HCT116 (cell line): ENCODE results near the gene LSM12. TPM values are rescaled to one million over a fixed set of nuclear protein-coding genes. Genes with fewer than 3 reads are reported as not detected.

Experiments
- ATAC-seq: fragments of 200-7000 bp; cut with Tn5 transposase; 2 replicates; pipeline ENCODE4 v1.9.1; 2020; ENCODE audit warnings: mild to moderate bottlenecking, moderate library complexity
- BruUV-seq: library from RNA; stranded (reverse); fragments of 400-500 nt; replicated peaks from 2 replicates; lab custom pipeline; 2021; lab: Mats Ljungman, UMichigan
- CTCF ChIA-PET: fragments of 300-600 bp; sonication (Branson Sonifier 250); formaldehyde crosslinking; loops from one replicate; lab custom pipeline; 2021; ENCODE audit warnings: antibody characterized with exemption; lab: Charles Lee
- POLR2A ChIA-PET: fragments of 300-600, 350-600 bp; sonication (Branson Sonifier 250); formaldehyde crosslinking; loops from one replicate; lab custom pipeline; 2021; ENCODE audit warnings: antibody characterized with exemption; lab: Charles Lee
- RAD21 ChIA-PET, 2 experiments: fragments of 300-600 bp; sonication (Branson Sonifier 250); formaldehyde crosslinking; loops; one replicate each; lab custom pipeline; 2023; ENCODE audit warnings: low total read pairs in 2 of 2; ENCODE audit not compliant: uncharacterized antibody in 2 of 2, unreplicated experiment in 2 of 2, low non-redundant PET in 1 of 2; lab: Charles Lee
- DNase-seq: peaks from one replicate; pipeline ENCODE4 v3.0.0-alpha.2; 2010; ENCODE audit warnings: low read depth, low spot score
- H2AFZ ChIP-seq: fragments of 200-600 bp; shearing (Covaris generic), sonication (generic); 2 replicates; pipeline ENCODE4 v1.6.1; 2017; ENCODE audit warnings: low read depth, mixed run types, mixed read lengths, antibody characterized with exemption, low read length; ENCODE audit not compliant: poor library complexity, severe bottlenecking
- H3K27ac ChIP-seq: 2 replicates; pipeline ENCODE4 v1.5.1; 2012; ENCODE audit warnings: low read depth, low read length
- H3K27me3 ChIP-seq: fragments of 200-600 bp; sonication (generic); 2 replicates; pipeline ENCODE4 v1.6.1; 2016; ENCODE audit warnings: mixed run types, low read length, mixed read lengths; ENCODE audit not compliant: insufficient read depth
- H3K36me3 ChIP-seq, 2 experiments: fragments of 200-500 bp in 1 of 2; fragments of 200-600 bp in 1 of 2; sonication (Bioruptor generic) in 1 of 2; sonication (generic) in 1 of 2; 2 replicates each; pipeline versions ENCODE4 v1.5.1 to v1.6.1; 2014 to 2016; ENCODE audit warnings: low read length in 2 of 2, inconsistent platforms in 1 of 2, mixed read lengths in 1 of 2, mixed run types in 1 of 2; ENCODE audit not compliant: insufficient read depth in 2 of 2, control insufficient read depth in 1 of 2
- H3K4me1 ChIP-seq, 2 experiments: fragments of 200-600 bp in 1 of 2; sonication (generic) in 1 of 2; 2 replicates each; pipeline versions ENCODE4 v1.5.1 to v1.6.1; 2012 to 2017; ENCODE audit warnings: low read length in 2 of 2, inconsistent platforms in 1 of 2, mild to moderate bottlenecking in 1 of 2, mixed read lengths in 1 of 2, mixed run types in 1 of 2, moderate library complexity in 1 of 2; ENCODE audit not compliant: insufficient read depth in 2 of 2, control insufficient read depth in 1 of 2
- H3K4me2 ChIP-seq: fragments of 200-600 bp; sonication (generic); 2 replicates; pipeline ENCODE4 v1.6.1; 2017; ENCODE audit warnings: mixed run types, low read length, mixed read lengths
- H3K4me3 ChIP-seq, 2 experiments: fragments of 200-600 bp in 1 of 2; sonication (generic) in 1 of 2; replicated peaks in 1 of 2; 2 replicates each; pipeline ENCODE4 v1.5.1; 2011 to 2016; ENCODE audit warnings: low read length in 2 of 2, control low read depth in 1 of 2, low read depth in 1 of 2, mild to moderate bottlenecking in 1 of 2, mixed read lengths in 1 of 2, mixed run types in 1 of 2
- H3K79me2 ChIP-seq: fragments of 200-600 bp; sonication (generic); 2 replicates; pipeline ENCODE4 v1.6.1; 2017; ENCODE audit warnings: mild to moderate bottlenecking, mixed run types, low read length, moderate library complexity, mixed read lengths; ENCODE audit not compliant: insufficient read depth
- H3K9ac ChIP-seq: fragments of 200-600 bp; sonication (generic); 2 replicates; pipeline ENCODE4 v1.6.1; 2016; ENCODE audit warnings: low read length, mixed read lengths
- H3K9me2 ChIP-seq: fragments of 200-600 bp; sonication (generic), shearing (Covaris generic); 2 replicates; pipeline ENCODE4 v1.6.1; 2017; ENCODE audit warnings: mixed run types, mild to moderate bottlenecking, moderate library complexity; ENCODE audit not compliant: insufficient read depth
- H3K9me3 ChIP-seq, 2 experiments: fragments of 200-500 bp in 1 of 2; fragments of 200-600 bp in 1 of 2; sonication (Bioruptor generic) in 1 of 2; sonication (generic) in 1 of 2; 2 replicates each; pipeline ENCODE4 v1.6.1; 2014 to 2017; ENCODE audit warnings: low read length in 2 of 2, mixed read lengths in 2 of 2, inconsistent platforms in 1 of 2, low read depth in 1 of 2, mild to moderate bottlenecking in 1 of 2, mixed run types in 1 of 2, moderate library complexity in 1 of 2; ENCODE audit not compliant: control insufficient read depth in 1 of 2, insufficient read depth in 1 of 2
- H4K20me1 ChIP-seq: fragments of 200-600 bp; sonication (generic), shearing (Covaris generic); 2 replicates; pipeline ENCODE4 v1.6.1; 2017; ENCODE audit warnings: mixed run types, mild to moderate bottlenecking, moderate library complexity; ENCODE audit not compliant: insufficient read depth
- ATF3 ChIP-seq: IDR thresholded peaks from 2 replicates; pipeline ENCODE4 v1.6.1; 2012
- CEBPB ChIP-seq: IDR thresholded peaks from 2 replicates; pipeline ENCODE4 v1.6.1; 2012; ENCODE audit warnings: low read depth
- EZH2phosphoT487 ChIP-seq: fragments of 200-600 bp; IDR thresholded peaks from 2 replicates; pipeline ENCODE4 v1.6.1; 2018; ENCODE audit warnings: antibody characterized with exemption, borderline replicate concordance
- FOSL1 ChIP-seq: IDR thresholded peaks from 2 replicates; pipeline ENCODE4 v1.6.1; 2012; ENCODE audit warnings: low read depth
- JUND ChIP-seq: IDR thresholded peaks from 2 replicates; pipeline ENCODE4 v1.6.1; 2012
- MAX ChIP-seq: IDR thresholded peaks from 2 replicates; pipeline ENCODE4 v1.6.1; 2012
- POLR2AphosphoS5 ChIP-seq: IDR thresholded peaks from 2 replicates; pipeline ENCODE4 v1.6.1; 2011; ENCODE audit warnings: mild to moderate bottlenecking, low read depth, low read length, moderate library complexity
- REST ChIP-seq: IDR thresholded peaks from 2 replicates; pipeline ENCODE4 v1.6.1; 2012; ENCODE audit warnings: low read depth
- SIN3A ChIP-seq: IDR thresholded peaks from 2 replicates; pipeline ENCODE4 v1.6.1; 2012; ENCODE audit warnings: low read depth
- SP1 ChIP-seq: IDR thresholded peaks from 2 replicates; pipeline ENCODE4 v1.6.1; 2012; ENCODE audit warnings: low read depth
- TCF7L2 ChIP-seq: IDR thresholded peaks from 2 replicates; pipeline ENCODE4 v1.7.0; 2011; ENCODE audit warnings: borderline replicate concordance, inconsistent platforms; ENCODE audit not compliant: insufficient read depth, insufficient read length; ENCODE audit errors: extremely low read depth
- ZNF274 ChIP-seq: fragments of 200-500 bp; sonication (Bioruptor generic); IDR thresholded peaks from 2 replicates; pipeline ENCODE4 v1.6.1; 2014; ENCODE audit warnings: mild to moderate bottlenecking, low read depth, low read length, inconsistent platforms
- intact Hi-C: fragments of 100-400 bp; cut with micrococcal nuclease; formaldehyde crosslinking; loops from 2 replicates; pipeline ENCODE4 v1.10.0; 2022
- total RNA-seq: library from RNA; stranded (reverse); gene quantifications from one replicate; pipeline ENCODE4 v1.2.1, GENCODE V29; 2021; ENCODE audit not compliant: unreplicated experiment
- TF ChIP-seq, protein P1 (sequence below): IDR thresholded peaks from 2 replicates; pipeline ENCODE4 v1.6.1; 2011; ENCODE audit warnings: mild to moderate bottlenecking, low read length, moderate library complexity; ENCODE audit not compliant: insufficient replicate concordance; ENCODE audit errors: extremely low read depth

LSM12 gene
- total RNA-seq, 1 experiment from 2014 or later, result 99.6 TPM

DNA sequence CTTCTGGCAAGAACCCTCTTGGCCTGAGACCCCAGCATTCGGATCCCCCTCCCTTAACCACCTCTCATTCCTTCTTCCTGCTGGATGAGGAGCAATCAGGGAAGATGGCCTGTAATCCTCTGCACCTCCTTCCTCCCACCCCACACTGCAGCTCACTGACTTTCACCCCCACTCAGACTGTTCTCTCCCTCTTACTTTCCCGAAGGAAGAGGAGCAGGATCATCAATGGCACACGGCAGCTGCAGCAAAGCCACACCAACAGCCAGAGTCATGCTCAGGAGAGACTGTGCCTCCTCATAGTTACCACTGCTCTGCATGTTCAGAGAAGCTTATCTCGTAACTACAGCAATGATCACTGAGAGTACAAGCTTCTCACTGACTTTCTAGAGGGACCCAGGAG lies 41.6 kb downstream of the LSM12 start:
- Histone ChIP-seq H4K20me1 (no peaks in the 10 kb centered on the region), H3K79me2 (no peaks in the 10 kb centered on the region), H3K4me1 (no peaks in the 10 kb centered on the region), H3K27ac (no peak overlapping the region), H3K27me3 (no peaks in the 10 kb centered on the region), H2AFZ (no peak overlapping the region), H3K4me3 (no peak overlapping the region), H3K4me2 (no peak overlapping the region), H3K9me3 (no peaks in the 10 kb centered on the region), H3K9ac (no peak overlapping the region), H3K9me2 (no peaks in the 10 kb centered on the region), H3K36me3 (0 out of 4 replicates have a peak, but pooled peaks cover 0 to 6% of the 10 kb centered on the region in 2 experiments)
- ChIA-PET RAD21 (no interaction called here), CTCF (no interaction called here), POLR2A (no interaction called here)
- ATAC-seq, result no peak
- no TSS peak for BruUV-seq
- no peak for TF ChIP-seq TCF7L2
- TF ChIP-seq MAX, result no peak
- TF ChIP-seq SP1, result no peak
- TF ChIP-seq POLR2AphosphoS5, result no peak
- TF ChIP-seq JUND, result no peak
- no peak for DNase-seq
- intact Hi-C loops, result no loop called here

- no peak overlapping the region for H2AFZ ChIP-seq
- H4K20me1 ChIP-seq, result no peaks in the 10 kb centered on the region
- TF ChIP-seq SP1, result no peak
- no peak for TF ChIP-seq ZNF274
- TF ChIP-seq EZH2phosphoT487, result no peak
- no peak for TF ChIP-seq CEBPB
- TF ChIP-seq REST, result no peak
- no peak for TF ChIP-seq TCF7L2
- TF ChIP-seq ATF3, result no peak
- no peak for TF ChIP-seq FOSL1
- no peak for TF ChIP-seq SIN3A
- TF ChIP-seq, protein P1, sequence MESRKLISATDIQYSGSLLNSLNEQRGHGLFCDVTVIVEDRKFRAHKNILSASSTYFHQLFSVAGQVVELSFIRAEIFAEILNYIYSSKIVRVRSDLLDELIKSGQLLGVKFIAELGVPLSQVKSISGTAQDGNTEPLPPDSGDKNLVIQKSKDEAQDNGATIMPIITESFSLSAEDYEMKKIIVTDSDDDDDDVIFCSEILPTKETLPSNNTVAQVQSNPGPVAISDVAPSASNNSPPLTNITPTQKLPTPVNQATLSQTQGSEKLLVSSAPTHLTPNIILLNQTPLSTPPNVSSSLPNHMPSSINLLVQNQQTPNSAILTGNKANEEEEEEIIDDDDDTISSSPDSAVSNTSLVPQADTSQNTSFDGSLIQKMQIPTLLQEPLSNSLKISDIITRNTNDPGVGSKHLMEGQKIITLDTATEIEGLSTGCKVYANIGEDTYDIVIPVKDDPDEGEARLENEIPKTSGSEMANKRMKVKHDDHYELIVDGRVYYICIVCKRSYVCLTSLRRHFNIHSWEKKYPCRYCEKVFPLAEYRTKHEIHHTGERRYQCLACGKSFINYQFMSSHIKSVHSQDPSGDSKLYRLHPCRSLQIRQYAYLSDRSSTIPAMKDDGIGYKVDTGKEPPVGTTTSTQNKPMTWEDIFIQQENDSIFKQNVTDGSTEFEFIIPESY, result no peak
- no peaks in the 10 kb centered on the region for H3K4me1 ChIP-seq
- no peak overlapping the region for H3K4me2 ChIP-seq
- ChIA-PET RAD21 (no interaction called here), CTCF (no interaction called here), POLR2A (no interaction called here)
- intact Hi-C loops, result no loop called here
- no peak overlapping the region for H3K27ac ChIP-seq
- ATAC-seq (no peak), DNase-seq (no peak)
- H3K9me2 ChIP-seq, result no peaks in the 10 kb centered on the region
- H3K4me3 ChIP-seq, result no peak overlapping the region
- H3K27me3 ChIP-seq, result no peaks in the 10 kb centered on the region
- H3K9ac ChIP-seq, result no peak overlapping the region
- H3K9me3 ChIP-seq, result no peaks in the 10 kb centered on the region
- 0 out of 4 replicates have a peak, but pooled peaks cover 0 to 6% of the 10 kb centered on the region in 2 experiments for H3K36me3 ChIP-seq
- no peaks in the 10 kb centered on the region for H3K79me2 ChIP-seq
- BruUV-seq, result no TSS peak
Measured at GRCh38 chr17:44024271-44024663, 42.2 kb downstream of the LSM12 start.
